ENCODE data around the gene CYP21A2. TPM values are rescaled to one million over a fixed set of nuclear protein-coding genes. Genes with fewer than 3 reads are reported as not detected.
"Not testable (repeated sequence)": the region's sequence is repeated elsewhere in the genome, so short reads cannot be mapped to it uniquely, and the experiment has no call there.

Gene CYP21A2
- total RNA-seq, 1 donor from 2014 or later = 1.3 TPM

DNA sequence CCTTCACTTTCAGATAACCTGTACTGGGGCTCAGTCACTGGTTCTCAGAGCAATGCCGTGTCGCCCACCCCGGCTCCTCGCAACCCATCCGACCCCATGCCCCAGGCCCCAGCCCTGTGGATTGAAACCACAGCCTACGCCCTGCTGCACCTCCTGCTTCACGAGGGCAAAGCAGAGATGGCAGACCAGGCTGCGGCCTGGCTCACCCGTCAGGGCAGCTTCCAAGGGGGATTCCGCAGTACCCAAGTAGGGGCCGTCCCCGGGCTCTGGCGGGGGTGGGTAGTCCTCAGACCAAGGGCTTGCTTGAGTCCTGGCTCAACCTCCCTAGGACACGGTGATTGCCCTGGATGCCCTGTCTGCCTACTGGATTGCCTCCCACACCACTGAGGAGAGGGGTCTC lies 8.7 kb upstream of the CYP21A2 start:
- not testable (repeated sequence) for DNase-seq (ENCODE audit: low spot score)

DNA sequence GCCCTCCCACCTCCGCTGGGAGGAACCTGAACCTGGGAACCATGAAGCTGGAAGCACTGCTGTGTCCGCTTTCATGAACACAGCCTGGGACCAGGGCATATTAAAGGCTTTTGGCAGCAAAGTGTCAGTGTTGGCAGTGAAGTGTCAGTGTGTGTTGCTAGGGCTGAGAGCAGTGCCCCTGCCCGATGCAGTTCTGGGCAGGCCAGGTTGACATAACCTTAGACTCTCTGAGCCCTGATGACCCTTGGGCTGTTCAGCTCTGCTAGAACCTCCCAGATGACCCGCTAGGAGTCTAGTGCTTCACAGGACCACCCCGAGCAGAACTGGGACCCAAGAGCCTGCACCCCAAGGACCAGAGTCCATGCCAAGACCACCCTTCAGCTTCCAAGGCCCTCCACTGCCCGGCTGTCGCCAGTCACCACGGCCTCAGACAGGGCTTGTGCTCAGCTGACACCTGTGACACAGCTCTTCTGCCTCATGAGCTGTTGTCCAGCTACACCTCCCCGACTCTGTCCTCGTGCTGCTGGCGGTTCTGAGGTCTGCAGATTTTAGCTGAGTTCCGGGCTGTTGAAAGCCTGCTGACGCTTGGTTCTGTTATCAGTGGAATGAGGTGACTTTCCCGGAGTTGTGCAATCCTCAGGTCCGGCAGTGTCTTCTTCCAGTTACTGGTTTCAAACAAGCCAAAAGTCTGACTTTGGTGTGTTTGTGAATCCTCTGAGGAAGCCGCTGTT lies 2.8 kb upstream of the CYP21A2 start:
- DNase-seq (ENCODE audit: low spot score) = not testable (repeated sequence)

GRCh38 chr6:32037136-32037535 lies 1.1 kb upstream of the CYP21A2 start:
- not testable (repeated sequence) for DNase-seq (ENCODE audit: low spot score)

- DNase-seq (ENCODE audit: low spot score) = not testable (repeated sequence)
Measured at GRCh38 chr6:32038878-32039277, 663 bp downstream of the CYP21A2 start.

- not testable (repeated sequence) for DNase-seq (ENCODE audit: low spot score)
Measured at GRCh38 chr6:32039321-32040274, 1.4 kb downstream of the CYP21A2 start.

- not testable (repeated sequence) for DNase-seq (ENCODE audit: low spot score)
Measured at GRCh38 chr6:32040299-32041049, 2.3 kb downstream of the CYP21A2 start.

GRCh38 chr6:32041050-32041321 lies 2.8 kb downstream of the CYP21A2 start:
- DNase-seq (ENCODE audit: low spot score) = not testable (repeated sequence)

DNA sequence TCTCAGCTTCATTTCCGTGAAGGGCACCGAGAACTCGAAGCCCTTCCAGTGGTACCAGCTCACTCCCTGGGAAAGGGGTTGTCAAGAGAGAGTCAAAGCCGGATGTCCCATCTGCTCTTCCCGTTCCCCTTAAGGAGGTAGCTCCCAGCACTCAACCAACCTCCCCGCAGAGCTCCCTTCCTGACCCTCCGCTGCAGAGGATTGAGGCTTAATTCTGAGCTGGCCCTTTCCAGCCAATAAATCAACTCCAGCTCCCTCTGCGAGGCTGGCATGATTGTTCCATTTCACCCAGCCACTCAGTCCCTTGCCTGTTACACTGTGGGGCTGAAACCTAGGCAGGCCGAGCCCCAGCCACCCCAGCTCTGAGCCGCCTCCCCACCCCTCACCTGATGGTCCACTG lies 3.2 kb downstream of the CYP21A2 start:
- DNase-seq (ENCODE audit: low spot score) = not testable (repeated sequence)

GRCh38 chr6:32042276-32042675 lies 4.1 kb downstream of the CYP21A2 start:
- not testable (repeated sequence) for DNase-seq (ENCODE audit: low spot score)

DNA sequence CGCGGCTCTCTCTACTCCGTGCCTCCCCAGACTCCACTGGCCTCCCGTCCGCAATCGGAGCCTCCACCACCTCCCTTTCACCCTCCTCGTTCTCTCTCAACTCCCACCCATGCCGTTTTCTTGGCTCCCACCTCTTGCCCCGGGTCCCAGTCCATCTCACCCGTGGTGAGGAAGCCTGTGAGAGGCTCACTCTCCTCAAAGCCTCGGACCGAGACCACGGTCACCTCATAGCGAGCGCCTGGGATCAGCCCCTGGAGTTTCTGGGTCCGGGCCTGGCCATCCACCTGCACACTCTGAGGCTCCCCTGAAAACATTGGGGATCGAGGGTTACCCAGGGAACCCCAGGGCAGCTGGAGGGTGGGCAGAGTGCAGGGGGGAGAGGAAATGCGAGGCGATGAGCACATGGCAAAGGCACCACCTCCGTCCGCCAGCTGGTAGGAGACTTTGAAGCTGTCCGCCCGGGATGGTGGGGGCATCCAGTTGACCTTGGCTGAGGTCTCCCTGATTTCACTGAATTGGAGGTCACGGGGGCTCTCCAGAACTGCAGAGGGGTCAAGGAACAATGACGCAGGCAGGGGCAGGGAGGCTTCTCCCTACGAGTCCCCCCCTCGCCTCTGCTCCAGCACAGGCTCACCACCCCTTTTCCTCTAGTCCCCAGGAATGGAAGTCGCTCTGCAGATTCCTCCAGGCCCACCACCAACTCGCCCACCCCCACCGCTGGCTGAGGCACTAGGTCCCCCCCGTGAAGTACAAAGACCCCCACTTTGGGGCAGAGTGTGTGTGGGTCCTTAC lies 5.6 kb downstream of the CYP21A2 start:
- DNase-seq (ENCODE audit: low spot score) = not testable (repeated sequence)

DNA sequence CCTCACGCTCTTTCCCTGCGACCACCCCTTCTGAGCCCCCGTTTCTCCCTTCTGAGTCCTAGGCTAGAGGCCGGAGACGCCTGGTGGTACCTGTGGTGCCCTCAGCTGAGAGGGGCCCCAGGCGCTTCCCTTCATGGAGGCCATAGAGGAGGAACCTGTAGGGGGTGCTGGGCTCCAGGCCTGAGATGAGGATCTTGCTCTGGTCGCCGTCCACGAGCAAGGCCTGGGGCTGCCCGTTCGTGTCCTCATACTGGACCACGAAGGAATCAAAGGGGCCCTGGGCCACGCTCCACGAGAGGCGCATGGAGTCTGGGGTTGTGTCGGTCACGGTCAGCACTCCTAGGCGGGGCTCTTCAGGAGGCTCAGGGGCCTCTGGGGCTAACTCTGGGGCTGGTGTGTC lies 6.7 kb downstream of the CYP21A2 start:
- DNase-seq (ENCODE audit: low spot score) = not testable (repeated sequence)

DNA sequence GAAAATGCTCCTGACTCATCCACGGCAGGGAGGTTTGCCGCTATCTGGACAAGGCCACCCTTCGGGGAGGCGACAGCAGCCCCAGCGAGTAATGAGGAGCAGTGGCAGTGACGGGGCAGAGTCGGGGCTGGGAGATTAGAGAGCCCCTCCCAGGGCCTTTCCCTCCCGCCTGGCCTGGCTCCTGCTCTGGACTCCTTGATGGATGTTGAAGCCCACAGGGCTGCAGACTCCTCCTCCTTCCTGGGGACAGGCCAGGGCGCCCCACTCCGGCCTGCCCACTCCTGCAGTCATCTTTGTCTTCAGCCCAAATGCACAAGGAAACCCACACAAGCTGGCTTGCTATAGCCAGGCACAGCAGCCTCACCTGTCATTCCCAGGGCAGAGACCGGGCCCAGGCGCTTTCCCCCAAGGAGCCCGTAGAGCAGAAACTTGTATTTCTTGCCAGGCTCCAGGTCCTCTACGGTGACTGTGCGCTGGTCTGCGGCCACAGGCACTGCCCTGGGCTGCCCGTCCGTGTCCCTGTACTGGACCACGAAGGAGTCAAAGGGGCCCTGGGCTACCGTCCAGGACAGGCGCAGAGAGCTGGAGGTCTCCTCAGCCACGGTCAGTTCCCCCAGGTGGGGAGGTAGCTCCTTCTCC lies 7.7 kb downstream of the CYP21A2 start:
- DNase-seq (ENCODE audit: low spot score) = no peak

DNA sequence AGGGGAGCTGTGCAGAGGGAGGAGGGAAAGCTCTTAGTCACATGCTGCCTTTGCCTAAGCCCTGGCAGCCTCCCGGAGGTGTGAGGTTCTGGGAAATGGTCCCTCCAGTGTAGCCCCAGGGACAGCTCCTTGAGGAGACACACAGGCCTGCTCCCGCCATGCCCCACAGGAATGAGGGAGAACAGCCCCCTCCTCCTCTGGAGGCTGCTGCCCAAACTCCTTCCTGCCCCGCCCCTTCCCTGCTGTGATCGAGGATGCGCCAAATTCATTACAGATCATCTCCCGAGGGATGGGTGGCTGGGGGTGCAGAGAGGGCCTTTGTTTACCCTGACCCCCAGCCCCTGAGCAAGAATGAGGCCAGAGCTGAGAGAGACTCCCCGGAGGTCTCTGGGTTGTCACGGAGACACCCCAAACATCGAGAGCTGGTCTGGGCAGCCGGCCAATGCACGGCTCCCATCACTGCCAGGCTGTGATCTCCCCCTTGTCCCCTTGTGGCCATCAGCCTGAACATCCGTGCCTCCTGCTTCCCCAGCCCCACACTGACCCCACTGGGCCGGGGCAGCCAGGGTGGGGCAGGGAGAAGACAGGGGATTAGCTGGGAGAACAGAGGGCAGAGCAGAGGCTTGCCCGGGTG lies 8.4 kb downstream of the CYP21A2 start:
- DNase-seq (ENCODE audit: low spot score) = no peak

GRCh38 chr6:32047084-32047478 lies 8.9 kb downstream of the CYP21A2 start:
- DNase-seq (ENCODE audit: low spot score) = no peak

GRCh38 chr6:32047539-32047854 lies 9.3 kb downstream of the CYP21A2 start:
- no peak for DNase-seq (ENCODE audit: low spot score)

- peak; percentile 68 for DNase-seq (ENCODE audit: low spot score)
Measured at GRCh38 chr6:32047855-32048766, 9.9 kb downstream of the CYP21A2 start.

DNA sequence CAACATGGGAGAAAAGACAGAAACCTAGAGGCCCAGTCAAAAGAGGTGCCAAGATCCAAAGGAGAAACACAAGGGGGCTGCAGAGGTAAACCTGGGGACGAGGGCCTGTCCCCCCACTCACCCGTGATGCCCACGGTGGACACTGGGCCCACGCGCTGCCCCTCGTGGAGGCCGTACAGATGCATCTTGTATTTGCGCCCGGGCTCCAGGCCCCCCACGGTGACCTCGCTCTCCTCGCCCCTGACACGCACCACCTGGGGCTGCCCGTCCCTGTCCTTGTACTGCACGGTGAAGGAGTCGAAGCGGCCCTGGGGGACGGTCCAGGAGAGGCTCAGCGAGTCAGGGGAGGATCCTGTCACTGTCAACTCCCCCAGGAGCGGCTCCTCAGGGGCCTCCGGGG lies 10.9 kb downstream of the CYP21A2 start:
- not testable (repeated sequence) for DNase-seq (ENCODE audit: low spot score)

DNA sequence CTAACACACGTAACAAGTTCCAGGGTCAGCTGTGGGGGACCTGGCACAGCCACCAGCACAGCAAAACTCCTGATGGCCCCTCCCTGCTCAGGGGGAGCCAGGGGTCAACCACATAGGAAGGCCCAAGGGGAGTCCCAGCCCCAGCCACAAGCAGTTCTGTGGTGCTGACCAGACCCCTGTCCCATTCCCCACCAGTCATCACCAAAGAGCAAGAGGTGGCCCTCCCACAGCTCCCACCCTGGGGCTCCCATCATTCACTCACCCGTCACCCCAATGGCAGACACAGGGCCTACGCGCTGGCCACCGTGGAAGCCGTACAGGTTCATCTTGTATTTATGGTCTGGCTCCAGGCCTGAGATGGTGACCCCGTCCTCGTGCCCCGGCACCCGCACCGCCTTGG lies 11.5 kb downstream of the CYP21A2 start:
- DNase-seq (ENCODE audit: low spot score) = not testable (repeated sequence)

DNA sequence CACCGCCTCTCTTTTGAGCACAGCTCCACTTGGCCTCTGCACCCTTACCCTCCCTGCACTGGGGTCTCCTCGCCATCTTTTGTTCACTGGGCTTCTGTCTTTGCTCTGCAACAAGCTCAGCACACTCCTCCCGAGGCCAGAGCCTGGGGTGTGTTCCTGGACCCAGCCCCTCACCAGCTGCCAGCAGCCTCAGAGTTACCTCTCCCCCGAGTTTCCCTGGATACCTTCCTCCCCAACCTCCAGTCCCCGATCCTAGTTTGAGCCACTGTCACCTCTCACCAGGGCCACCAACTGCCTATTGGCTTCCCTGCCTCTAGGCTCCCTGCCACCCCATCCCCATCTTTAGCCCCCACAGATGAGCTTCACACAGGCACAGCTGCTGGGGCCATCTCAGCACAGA lies 12.3 kb downstream of the CYP21A2 start:
- no peak for DNase-seq (ENCODE audit: low spot score)

All from mucosa of gallbladder (tissue), 1 donor.